T-helper 1 cell (primary cell): Measurements from ENCODE around the gene ARID1B.

Source experiments
- DNase-seq, 5 donors: peaks; one replicate each; pipeline ENCODE4 v3.0.0-alpha.2; 2012 to 2020

ARID1B gene

DNA sequence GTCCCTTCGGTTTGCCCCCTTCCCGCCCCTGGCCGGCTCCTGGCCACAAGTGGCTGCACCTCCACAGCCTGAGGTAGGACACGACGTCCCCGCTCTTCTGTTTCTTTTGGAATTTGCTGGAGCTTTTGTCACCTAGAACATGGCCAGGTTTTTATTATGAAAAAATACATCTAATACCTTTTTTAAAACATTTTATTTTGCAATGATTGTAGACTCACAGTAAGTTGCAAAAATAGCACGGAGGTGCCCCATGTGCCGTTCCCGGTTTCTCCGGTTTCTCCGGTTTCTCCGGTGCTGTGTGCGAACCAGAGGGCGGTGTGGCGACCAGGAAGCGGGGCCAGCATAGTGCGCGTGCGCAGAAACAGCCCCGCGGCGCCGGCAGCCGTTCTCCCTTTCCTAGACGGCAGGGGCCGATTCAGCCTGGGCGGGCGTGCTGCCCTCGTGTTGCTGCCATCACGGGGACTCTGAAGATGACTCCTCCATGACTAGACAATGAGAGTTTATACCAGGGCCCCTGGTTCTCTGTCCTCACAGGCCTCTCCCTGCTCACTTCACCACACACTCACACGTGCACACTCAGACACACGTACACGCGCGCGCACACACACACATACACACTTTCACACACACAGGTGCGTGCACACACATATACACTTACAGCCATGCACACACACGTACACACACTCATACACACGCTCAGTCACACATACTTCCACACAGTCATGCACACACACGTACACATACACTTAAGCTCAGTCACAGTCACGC is 444.1 kb downstream of the ARID1B start:
- peak; percentile 71 to 80 (median 77) for DNase-seq

DNA sequence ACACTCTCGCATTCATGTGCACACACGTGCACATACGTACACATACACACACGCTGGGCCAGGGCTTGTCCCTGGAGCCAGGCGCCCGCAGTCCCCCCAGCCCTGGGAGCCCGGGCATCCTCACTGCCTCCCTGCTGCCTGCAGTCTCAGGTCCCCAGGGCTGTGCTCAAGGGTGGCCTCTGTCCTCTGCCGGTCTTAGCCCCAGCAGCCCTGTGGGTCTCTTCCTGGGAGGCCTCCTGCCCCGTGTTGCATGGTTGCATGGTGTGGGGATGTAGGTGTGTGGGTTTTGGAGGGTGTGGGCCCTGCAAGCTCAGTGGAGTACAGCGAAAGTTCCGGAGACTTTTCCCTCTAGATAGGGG is 444.6 kb downstream of the ARID1B start:
- DNase-seq, result no peak

DNA sequence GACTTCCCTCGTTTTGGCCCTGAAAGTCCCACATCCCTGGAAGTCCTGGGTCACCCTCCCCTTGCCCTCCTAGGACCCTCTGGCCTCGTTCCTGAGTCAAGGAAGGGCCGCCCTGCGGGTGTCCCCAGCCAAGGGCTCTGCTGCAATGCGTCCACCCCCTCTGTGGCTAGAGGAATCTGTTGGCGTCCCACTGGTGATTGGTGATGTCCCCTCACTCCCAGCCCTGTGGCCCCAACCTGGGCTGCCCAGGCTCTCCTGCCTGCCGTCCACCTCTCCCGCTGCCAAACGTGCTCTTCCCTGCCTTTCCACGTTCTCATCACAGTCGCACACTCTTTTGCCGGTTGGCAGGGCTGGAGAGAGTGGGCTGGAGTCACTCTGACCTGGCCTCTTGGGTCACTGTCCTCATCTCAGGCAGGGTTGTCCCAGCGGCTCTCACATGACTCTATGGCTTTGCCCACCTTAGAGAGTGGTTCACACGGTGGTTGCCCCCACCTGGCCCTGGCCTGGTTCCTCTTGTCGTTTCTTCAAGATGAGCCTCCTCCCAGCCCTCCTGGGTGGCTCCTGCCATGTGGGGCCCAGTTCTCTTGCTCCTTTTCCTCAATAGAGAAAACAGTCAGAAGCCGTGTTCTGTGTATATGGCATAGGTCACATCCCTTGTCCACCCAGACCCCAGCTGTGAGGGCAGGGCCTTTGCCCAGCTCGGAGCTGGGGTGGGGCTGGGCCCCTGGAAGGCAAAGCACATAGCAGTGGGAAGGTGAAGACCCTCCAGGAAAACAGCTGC is 445.2 kb downstream of the ARID1B start:
- DNase-seq, result no peak

DNA sequence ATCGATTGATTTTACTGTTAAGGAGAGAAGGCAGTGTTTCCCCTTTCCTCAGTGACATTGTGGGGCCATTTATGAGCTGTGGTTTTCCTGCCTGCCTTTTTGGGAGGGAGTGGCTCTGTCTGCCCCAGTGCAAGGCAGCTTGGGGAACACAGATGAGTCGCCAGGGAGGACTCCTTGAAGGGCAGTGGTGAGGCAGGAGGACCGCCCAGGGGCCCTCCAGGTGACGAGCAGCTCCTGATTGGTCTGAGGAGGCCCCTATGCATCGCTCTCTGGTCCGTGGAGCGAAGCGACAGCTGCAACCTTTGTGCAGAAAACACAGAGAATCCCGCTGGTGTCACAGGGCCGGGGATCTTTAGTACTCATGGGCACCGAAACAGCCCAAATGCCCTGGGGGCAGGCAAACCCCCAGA is 445.8 kb downstream of the ARID1B start:
- DNase-seq, result no peak

DNA sequence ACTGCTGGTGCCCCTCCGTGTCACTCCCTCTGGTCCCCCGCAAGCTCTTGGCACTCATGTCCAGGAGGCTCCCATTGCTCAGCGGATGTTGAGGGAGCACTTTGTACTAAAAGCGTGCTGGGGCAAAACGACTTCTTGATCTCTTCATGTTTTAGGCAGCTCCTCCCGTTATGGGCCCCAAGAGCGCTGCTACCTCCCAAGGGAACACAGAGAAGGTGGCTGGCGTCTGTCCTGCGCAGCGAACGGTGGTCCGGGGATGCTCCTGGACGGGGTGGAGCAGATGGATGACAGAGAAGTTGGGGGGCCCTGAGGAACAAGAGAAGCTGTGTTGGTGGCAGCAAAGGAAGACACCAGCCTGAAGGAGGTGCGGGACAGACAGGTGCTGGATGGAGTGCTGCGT is 446.3 kb downstream of the ARID1B start:
- DNase-seq, result no peak

DNA sequence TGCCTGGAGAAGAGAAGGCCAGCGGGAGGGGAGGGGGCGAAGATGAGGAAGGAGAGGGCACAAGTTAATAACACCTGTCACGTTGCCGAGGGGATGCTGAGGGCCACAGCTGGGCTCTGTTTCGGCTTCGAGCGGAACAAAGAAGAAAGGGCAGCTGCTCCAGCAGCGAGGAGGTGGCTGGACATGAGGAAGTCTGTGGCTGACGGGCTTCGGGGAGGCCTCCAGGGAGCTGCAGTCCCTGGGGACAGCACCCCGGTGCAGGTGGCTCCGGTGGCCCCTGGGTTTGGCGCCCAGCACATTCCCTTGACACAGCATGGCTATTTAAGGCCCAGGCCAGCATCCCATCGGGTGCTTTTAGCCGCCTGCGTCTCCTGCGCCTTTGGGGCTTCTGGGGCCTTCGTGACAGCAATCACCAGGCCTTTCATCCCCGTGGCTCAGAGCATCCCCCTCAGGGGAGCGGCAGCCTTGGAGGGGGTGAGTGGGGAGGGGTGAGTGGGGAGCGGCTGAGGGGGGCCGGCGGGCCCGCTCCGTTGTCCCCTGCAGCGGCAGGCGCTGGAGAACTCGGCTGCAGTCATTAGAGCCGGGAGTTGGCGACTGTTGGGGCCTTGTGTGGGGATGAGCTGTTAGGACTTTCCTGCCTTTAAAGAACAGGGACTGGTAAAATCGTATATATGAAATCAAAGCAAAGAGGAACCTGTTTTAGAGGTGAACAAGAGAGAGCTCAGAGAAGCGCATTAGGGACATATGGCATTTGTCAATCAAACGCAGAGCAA is 447.2 kb downstream of the ARID1B start:
- no peak for DNase-seq

DNA sequence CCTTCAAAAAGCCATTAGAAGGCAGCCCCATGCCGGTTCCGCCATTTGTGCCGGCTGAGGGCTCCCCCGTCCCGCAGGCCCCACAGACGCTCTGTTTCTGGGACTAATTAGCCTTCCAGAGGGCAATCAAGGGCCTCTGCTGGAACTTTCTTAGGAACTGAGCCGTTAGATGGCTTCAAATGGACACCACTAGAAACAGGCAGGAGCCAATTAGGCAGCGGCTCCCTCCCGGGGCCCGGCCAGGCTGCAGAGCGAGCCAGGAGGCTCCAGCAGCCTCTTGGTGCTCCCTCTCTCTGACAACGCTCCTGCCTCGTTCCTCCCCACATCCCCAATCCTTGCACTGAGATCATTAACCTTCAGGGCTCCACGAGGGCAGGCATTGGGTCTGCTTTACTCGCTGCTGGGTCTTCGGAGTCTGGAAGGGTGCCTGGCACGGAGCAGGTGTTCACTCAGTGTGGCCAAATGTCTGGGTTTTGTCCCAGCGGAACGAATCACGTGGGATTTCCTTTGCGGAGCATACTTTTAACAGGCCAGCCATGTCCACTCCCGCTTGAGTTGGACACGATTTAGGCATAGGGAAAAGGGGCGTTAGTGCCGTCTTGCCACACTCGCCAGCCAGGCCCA is 447.9 kb downstream of the ARID1B start:
- DNase-seq, result no peak

DNA sequence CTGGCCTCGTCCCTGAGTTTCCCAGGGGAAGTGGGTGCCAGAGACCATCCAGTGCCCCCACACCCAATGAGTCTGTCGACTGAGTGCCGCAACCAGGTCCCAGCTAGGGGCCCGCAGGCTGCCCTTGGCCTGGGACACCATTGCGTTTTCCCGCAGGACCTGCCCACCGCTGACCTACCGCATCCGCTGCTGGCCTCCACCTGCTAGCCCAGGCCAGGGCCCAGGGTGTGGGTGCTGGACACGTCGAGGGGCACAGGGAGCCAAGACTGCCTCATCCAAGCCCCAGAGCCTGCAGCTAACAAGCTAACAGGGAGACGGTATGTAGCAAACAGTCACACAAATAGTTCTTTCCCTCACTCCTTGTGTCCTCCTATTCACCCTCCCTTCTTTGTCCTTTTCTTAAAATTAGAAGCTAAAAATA is 448.4 kb downstream of the ARID1B start:
- DNase-seq, result no peak

DNA sequence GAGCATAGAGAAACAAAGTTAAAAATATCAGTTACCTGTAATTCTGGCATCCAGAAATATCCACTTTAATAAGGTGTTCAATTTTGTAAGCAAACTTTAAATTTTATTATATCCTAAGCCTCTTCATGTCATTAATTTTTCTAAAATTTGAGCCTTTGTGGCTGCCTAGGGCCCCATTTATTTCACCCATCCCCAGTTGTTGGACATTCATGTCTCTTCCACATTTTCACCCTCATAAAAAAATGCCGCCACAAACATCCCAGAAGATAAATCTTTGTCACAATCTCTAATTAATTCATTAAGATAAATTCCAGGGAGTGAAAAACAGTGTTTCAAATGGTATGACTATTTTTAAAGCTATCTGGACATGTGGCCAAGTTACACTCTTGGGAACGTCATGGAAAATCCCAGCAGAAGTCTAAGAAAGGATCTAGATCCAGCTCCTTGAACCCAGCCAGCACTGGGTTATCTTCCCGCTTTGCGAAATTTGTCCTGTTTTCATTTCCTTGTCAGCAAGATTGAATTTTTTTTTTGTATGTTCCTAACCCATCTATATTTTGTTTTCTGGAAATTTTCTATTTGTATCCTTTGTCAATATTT is 448.9 kb downstream of the ARID1B start:
- no peak for DNase-seq

DNA sequence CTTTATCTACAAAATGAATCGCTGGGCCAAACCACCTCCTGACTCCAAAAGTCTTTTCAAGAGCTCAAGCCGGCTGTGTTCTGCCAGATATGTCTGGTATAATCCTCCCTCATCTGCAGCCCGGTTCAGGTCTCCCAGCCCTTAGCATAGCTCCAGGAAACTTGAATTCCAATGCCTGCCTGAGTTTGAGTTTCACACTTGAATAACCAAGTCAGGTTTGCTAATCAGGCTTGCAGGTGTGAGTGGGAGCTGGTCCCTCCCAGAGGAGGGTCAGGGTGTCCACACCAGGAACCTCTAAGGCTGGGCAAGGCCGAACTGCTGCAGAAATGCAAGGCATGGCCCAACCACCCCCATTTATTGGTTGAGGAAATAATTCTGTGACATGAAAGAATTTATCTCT is 449.6 kb downstream of the ARID1B start:
- no peak for DNase-seq

DNA sequence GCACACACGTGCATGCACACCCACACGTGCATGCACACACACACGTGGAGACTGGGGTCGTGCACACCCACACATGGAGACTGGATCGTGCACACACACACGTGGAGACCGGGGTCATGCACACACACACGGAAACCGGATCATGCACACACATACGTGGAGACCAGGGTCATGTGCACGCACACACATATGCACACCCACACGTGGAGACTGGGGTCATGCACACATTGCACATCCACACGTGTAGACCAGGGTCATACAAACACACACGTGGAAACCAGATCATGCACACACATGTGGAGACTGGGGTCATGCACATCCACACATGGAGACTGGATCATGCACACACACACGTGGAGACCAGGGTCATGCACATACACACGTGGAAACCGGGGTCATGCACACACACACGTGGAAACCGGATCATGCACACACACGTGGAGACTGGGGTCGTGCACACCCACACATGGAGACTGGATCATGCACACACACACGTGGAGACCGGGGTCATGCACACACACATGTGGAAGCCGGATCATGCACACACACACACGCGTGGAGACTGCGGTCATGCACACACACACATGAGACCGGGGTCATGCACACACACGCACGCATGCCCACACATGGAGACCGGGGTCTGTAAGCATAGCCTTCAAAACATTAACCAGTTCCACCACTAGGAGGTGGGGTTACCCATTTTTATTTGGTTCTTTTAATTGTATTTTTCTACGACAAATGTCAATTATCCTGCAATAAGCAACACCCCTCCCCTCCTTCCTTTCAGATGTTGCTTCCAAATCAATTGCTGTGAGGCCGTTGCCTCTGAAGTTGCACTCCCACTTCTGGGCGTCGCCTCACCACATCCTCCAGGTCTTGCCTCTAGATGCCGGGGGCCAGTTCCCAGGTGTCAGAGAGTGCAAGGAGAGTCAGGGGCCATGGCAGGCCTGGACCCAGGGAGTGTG is 450.3 kb downstream of the ARID1B start:
- DNase-seq, result peak in 2 of 5 donors; percentile 11 to 49

DNA sequence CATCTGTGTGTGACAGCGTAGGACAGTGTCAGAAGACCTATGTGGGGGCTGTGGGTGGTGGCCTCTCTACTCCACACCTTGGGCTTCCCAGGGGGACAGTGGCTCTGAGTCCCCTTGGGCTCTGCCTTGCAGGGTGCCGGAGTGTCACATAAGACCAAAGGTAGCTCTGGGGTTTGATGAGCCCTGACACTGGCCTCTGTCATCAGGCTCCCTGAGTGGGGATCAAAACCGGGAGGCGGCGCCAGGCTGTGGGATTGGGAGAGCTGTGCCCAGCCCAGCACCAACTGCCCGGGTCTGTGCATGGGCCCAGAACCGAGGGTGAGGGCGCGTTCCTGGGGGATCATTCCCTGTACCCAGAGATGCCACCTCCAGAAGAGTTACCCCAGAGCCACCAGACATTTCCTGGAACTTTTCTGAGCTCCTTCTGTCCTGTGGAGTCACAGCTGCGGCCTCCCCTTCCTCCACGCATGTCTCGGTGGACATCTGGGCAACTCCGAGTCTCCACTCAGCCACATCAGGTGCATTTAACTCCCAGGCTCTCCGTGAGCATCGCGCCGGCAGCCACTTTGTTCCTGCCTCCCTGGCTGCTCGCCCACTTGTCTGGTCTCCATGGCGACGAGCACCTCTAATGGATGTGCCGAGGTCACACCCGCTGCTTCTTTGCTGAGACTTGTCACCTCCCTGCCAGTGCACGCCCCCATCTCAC is 451.4 kb downstream of the ARID1B start:
- DNase-seq, result no peak

DNA sequence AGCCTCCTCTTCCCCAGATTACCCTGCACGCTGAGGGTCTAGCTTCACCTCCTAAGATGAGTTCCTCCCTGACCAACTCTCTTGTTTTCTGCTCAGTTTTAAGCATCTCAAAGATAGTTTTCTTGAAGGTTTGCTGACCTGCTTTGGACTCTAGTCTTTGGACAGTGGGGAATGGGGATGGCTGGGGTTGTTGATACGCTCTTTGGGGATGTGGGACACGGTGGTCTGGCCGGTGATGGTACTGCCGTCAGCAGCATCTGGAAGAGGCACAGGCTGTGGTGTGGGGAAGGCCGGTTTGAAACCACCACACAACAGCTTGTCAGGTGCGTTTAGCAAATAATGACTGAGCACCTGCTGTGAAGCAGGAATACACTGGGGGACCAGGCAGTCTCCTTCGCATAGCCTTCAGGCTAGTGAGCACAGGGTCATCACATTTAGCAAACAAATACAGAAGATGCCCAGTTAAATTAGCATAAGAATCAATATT is 452.0 kb downstream of the ARID1B start:
- no peak for DNase-seq

DNA sequence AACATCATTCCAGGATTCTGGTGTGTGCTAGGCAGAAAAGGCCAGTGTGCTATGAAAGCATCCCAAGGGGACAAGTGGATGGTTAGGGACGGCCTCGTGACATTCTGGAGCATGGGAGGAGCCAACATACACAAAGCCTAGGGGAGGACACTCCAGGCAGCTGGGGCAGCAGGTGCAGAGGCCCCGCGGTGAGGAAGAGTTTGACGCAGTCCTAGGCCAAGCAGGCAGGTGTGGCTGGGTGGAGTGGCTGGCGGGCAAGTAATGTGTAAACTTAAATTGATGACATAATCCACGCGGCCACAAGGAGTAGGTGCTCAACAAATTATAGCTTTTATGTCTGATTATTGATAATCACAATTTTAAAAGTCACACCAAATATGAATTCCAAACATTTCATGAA is 452.5 kb downstream of the ARID1B start:
- no peak for DNase-seq

DNA sequence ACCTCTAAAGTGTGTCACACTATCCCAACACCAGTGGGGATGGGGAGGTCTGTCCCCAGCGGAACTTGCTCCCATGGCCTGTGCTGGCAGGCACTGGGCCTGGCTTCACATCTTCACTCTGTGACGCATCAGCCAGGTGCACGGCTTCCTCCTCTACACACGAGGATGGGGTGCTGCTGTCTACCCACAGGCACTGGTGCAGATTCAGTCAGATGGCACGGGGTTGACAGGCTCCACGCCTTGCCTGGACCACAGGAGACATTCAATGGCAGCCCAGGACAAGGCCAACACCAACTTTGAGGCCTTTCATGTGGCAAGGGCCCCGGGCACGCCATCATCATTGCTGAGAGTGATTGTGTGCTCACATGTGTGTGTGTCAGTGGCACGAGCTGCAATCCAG is 453.7 kb downstream of the ARID1B start:
- DNase-seq, result no peak

DNA sequence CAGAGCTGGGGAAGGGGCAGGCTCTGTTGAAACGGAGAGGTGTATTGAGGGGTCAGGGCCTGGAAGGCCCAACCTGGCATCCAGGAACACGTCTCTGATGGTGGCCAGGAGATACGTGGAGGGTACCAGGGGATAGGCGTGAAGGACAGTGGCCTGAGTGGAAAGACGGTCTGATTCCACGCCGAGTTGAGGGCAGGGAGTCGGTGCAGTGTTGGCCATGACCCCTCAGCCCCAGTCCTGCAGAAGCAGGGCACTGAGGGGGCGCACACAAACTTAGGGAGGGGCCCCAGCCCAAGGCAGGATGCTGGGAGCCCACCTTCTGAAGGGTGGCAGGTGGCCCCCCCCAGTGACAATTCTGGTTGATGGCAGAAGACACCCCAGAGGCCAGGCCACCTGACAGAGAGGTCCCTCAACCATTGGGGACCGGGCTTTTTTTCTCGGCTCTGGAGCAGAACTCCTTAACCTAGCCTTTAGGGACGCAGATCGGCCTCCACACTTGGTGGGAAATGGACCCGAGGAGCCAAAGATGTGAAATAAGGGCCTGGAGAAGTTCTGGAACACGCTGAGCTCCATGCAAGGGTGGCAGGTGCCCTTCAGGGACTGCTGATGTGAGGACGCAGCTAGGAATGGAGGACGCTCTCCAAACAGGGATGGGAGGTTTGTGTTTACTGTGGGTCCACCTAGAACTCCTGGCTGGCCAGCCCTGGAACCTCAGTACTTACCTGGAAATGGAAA is 455.1 kb downstream of the ARID1B start:
- no peak for DNase-seq

DNA sequence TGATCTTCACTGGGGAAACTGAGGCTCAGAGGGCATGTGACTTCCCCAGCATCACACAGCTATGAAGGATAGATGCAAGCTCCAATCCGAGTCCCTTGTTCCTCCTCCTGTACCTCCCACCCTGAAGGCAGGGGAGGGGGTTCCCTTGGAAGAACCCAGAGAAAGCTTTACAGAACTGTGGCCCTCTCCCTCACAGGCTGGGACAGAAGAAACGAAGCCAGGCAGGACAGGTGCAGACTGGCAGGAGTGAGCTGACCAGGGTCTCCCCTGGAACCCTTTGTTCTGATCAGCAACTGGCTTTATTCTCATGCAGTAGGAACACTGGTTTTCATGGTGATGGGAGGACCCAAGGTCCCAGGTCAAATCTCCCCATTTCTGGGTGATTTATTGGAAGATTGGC is 456.0 kb downstream of the ARID1B start:
- no peak for DNase-seq

DNA sequence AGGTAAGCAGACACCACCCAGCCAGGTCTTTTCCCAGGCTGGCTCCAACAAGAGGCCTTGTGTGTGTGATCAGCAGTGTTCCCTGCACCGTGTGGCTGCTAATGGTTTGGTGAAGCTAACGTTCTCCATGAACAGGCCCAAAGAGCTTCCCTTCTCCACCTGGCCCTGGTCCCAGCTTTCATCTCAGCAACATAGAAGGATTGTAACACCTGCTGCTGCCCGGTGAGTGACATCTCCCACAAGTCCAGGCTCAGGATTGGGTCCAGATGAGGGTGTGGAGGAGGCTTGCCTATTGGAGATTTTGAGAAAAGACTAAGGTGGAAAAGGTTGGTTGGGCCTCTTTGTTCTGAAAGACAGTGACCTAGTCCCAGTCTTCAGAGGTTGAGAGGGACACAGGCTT is 456.5 kb downstream of the ARID1B start:
- DNase-seq, result no peak

DNA sequence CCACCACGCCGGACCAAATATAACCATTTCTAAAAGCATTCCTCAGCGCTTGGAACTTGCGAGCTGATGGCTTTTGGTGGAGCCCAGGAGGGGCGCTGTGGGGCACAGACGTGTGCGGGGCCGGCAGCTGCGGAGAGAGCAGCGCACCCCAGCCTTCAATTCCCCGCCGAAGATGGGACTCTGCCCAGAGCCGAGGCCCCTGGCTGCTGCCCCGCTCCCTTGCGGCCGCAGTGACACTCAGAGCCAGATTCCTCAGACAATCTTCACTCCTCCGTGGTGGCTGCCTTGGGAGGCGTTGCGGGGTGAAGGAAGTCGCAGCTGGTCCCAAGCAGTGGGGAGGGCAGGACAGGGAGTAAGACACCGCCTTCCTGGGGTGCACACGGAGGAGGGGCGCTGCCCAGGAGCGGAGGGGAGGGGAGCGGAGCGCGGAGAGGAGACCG is 458.4 kb downstream of the ARID1B start:
- peak; percentile 23 to 48 (median 43) for DNase-seq
